Cortex of kidney (tissue), 1 donor: Measurements from ENCODE around the gene ASXL1.

Source experiments
- DNase-seq: peaks from one replicate; lab custom pipeline; 2025; lab: John Stamatoyannopoulos, UW

Gene ASXL1

DNA sequence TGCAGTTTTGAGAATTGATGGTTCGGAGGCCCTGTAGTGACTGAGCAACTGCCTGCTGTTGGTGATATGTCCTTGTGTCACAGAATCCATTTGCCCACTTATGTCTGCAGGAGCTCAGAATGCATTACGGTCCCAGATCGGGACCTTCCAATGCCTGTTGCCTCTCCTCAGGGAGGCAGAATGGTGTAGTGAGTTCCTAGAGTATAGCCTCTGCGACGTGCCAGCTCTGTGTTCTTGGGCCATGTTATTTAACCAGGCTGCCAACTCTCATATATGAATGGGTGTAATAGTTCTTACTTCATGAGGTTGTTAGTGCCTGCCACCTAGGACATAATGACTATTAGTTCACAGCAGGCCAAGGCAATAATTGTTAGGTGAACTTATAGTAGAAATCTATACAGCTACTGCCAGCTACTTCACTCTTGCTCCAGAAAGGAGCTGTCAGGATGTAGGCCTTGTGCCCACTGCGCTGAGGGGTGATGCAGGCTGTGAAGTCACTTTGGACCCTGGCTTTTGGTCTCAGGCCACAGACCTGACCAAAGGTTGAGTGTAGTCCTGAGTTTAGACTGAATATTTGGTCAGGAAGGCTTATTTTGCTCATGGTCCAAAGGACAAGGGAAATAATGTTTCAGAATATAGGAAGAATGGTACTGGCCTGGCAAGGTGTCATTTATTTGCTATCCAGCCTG is 82.1 kb downstream of the ASXL1 start:
- DNase-seq, result no peak

DNA sequence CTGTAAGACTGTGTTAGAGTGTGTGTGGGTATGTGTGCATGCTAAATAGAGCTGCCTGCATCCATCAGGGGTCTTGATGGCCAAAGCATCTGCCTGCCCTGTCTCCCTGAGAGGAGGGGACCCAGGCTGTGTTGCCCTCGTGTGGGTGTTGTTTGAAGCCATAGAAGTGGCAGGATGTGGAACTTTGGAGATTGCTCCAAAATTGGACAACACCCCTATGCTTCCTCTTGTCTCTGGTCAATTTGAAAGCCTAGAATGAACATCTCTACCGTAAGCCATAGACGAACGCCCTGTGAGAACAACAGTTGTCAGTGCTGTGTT is 82.6 kb downstream of the ASXL1 start:
- DNase-seq, result no peak

DNA sequence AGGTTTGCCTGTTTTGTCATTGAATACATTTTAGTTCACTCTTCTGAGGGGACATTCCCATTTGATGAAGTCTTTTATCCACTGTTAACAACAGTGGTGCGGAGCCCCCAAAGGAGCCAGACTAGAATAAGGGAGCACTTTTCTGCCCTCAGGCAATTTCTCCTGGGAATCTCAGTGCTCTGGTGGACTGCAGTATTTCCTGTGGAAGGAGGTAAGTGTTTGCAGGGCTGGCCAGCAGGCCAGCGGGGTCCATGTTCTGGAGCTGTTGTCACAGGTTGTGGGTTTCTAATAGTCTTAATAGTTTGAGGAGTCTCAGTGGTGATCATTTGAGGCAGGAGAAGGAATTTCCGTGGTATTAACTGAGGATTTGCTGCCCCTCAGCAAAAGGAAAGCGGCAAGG is 83.5 kb downstream of the ASXL1 start:
- no peak for DNase-seq

DNA sequence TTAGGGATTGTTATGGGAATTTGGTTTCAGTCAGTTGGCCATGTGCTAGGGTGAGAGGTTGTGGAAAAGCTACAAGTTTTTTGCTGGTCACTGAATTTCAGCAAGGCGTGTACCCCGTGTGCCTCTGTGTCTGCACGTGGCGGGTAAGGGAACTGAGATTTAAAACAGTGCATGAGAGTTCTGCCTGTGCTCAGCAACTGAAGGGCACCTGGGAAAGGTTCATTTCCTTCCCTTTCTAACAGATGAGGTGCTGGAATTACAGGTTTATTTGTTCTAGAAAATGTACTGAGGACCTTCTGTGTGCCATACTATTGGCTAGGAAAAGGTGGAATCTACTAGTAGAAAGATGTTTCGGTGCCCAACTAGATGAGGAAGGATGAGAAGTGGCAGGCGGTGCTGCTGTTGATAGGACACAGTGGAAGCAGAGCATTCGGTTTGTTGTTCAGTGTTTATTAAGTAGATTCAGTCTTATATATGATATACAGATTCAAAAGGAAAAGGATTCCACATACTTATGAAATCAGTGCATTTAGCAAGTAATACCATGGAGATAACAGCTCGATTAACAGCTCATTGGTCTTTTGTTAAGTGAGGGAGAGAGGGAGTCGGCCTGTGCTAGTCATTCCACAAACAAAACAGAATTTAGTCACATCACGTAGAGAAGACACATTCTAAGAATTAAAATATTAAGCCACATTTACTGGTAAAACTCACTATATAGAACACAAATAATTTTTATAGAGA is 84.7 kb downstream of the ASXL1 start:
- DNase-seq, result no peak

DNA sequence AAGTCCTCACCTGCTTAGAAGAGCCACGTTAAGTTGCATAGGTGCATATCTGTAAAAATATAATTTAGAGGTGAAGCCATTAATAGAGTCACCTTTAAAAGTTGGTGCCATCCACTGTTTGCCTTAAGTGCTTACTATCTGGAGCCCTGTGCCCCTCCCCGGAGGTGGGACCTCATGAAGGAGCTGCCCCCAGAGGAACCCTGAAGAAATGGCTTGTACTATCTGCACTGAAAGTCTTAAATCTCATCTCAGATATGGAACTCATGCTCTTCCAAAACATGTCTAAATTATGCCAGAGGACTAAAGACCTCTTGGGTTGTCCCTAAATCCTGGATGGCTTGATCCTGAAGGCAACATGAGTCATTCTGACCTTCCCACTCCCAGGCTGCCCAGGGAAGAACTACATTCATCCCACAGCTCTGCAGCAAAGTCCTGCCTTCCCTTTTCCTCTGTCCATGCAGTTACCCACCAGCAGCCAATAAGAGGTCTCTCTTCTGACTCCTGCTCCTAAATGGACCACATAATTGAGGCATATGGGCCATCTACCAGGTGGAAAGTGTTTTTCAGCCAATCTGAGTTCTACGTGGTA is 85.3 kb downstream of the ASXL1 start:
- no peak for DNase-seq

DNA sequence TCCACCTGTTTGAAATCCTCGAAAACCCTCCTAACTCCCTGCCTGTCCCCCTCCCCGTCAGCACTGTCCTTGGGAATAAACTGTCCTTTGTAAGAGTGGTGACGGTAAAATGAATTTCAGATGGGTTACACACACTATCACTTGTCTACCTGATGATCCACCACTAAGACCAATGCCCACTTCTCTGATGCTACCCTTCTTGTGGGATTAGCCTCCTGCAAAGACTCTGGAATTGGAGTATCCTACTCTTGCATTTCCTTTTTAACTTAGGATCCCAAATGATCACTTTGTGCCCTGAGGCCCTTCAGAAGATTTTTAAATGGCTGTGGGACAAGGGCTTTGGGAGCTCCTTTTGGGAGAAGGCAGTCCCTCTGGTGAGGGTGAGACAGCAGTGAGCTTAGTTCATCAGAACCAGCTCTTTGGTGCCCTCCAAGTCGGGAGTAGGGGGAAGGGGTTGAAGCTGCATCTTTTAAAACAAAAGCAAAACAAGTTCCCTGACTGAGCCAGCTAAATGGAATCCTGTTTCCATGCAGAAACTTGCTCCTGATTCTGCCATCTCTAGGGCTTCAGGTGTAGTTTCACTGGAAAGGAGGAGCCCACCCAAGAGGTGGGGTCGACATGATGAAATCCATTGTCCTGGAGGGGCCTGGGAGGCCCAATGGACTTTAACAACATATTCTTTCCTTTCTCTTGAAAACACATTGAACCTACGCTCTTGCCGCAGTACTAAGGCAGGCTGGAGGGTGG is 86.5 kb downstream of the ASXL1 start:
- no peak for DNase-seq

DNA sequence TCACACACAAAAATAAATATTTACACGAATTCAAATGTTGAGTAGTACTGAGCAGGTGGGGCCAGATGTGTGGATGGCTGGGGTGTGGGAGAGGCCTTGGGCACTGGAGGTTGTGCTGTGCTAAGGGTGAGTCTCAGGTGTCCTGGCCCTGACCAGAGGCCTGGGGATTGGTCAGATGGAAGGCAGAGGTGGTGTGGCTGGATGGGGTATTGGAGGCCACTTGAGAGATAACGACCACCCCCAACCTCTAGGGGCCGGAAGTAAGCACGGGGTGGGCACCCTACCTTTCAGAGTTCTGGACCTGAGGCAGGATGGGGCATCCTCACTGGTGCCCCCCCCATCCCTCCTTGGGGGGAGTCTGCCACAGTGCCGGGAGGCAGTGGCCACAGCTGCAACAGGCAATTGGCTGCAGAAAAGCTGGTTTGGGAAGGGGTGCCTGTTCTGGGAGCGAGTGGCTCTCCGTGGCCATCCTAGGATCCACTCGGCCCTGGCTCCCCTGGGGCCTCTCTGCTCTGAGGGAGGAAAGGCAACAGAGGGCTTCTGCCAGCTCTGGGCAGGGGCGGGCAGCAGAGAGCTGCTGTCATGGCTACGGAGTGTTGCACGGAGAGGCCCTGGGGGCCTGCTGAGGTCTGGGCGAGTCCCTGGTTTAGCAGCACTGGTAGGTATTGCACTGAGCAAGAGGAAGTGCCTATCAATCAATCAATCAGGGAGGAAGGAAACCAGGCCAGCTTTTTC is 87.6 kb downstream of the ASXL1 start:
- DNase-seq, result no peak

DNA sequence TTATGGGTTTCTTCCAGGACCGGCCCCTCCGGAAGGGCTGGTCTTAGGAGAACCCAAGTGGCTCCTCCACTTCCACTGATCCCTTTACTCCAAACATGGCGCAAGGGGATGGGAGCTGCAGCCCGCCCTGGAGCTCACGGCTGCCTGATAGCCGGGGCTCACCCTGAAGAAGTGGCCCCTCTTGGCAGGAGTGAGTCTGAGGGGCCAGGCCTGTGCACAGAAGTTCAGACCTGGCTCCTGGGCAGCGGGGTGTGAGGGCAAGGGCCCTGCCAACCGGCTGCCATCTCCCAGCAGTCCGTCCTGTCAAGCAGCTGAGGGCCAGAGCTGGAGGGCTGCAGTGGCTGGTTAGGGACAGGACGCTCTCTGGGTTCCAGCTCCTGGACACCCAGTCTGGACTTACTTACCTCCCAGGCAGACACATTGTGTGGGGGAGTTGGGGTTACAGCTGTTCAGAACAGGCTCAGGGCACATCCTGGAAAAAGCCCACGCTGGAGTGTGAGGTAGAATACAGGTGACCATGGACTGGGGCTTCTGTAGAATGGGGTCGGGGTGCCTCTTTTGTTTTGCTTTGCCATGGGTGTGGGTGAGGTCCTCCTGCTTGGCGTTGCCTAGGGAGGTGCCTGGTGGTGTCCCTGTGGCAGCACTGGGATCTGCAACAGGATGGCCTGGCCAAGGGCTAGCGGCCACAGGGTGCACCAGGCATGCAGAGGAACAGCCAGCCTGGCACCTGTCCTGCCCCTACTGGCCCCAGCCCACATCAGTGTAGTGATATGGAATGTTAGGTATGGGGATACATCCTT is 88.4 kb downstream of the ASXL1 start:
- DNase-seq, result no peak

DNA sequence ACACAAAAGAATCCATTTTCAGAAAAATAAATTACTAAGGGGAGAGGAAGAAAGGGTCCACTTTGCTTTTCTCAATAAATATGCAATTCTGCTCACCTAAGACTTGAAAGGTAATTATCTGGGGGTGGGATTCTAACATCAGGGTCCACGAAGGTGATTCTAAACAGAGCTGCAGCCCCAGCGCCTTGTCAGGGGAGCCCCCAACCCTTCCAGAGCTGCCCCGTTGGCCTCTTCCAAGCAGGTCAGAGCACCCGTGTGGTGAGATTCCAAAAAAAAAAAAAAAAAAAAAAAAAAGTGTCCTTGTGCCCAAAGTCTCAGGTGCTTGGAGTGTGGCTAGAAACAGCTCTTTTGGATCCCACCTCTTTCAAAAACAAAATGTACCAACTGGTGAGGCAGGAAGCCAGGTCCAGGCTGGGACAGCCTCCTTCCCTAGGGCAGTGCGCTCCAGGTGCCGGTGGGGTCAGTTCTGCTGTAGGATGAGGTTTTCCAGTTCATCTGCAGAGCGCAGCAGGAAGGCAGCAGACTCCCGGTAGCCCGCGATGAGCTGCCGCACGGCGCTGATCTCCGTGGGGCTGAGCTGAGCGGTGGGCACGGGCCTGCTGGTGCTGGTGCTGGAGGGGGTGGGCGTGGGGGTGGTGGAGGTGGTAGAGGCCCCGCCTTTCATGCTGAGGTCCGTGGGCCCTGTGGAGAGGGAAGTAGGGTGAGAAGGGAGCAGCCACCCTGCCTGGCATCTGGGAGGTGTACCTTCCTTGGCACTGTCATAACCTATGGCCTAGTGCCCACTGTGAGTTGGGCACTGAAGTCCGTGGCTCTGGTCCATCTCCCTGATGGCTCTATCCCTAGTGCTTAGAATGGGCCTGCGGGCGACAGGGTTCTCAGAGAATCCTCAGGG is 89.3 kb downstream of the ASXL1 start:
- DNase-seq, result no peak

DNA sequence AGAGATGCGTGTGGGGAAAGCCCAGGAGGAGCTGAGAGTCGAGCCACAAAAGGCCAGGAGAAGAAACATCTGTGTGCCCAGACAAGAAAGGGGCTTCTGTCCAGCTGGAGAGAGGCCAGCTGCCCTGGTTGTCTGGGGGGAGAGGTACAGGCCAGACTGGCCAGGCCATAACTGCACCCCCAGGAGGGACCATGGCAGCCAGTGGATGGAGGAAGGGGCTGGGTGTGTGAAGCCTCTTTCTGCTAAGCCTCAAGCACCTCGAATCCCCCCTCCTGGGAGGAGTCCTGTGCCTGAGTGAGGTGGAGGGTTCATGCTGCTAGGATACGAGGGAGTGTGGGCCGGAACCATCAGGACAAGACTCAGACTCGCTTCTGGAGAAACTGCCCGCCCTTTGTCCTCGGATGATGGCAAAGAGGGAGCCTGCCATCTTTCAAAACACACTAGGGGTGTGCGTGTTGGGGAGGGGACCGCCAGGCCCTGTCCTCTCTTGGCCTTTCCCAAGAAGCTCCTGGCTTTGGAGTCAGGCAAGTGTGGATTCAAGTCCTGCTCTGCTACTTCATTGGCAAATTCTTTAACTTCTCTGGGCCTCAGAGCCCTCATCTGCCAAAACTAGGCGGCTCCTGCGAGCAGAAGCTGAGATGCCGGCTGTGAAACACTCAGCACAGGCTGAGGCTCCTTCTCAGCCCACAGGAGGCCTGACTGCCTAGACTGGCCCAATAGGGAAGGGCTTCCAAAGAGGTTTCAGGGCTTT is 90.3 kb downstream of the ASXL1 start:
- no peak for DNase-seq

DNA sequence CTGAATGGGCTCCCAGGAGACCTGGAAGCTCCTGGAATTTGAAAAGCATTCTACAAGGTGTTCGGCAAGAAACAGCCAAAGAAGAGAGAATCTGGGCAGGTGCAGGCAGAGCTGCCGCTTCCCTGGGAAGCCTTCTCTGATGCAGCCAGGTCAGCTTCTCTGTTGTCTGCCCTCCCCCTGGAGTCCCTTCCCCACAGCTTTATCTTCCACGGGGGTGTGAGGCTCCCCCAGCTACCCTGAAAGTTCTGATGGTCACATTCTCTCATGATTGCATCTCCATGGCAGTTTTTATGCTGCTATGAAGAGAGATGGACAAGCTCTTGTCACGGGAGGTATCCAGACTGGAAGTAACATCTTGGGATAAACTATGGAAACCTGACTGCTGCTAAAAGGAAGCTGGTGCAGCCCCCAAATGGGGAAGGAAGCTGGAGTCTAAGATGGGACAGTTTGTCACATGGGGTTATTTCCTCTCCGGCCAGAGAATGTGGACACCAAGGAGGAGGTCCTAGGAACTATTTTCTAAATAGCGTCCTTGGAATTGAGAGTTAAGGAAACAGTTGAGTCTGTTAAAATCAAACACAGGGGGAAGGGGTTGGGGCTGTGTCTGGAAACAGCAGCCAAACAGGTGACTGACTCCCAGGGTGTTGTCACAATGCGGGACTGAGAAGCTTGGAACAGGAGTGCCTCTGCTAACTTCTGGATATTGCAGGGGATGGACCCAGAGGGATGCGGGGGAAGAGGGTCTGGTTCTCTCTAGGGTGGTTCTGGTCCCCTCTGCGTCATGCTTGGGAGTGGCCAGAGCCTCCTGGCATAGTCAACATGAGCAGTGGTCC is 91.1 kb downstream of the ASXL1 start:
- DNase-seq, result no peak

DNA sequence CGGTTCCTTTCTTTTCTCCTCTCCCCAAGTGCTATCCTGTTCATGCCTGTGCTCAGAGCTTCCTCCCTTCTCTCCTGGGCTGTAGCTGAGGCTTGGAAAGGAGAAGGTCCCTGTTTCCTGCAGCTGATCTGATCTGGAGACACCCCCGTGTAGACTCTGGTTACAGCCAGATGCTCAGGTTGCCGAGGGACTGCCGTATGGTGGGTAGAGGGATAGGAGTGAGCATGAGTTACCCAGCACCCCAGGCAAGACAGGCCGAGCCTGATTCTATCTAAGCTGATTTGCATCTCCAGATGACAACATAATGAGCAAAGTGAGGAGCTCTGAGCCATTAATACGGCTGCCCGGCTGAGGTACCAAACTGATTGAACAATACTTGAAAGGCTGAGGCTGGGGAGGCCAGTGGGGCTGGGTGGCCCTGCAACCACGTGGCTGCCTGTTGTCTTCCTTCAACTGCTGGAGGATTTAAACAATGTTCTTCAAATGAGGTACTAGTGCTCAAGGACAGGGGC is 91.8 kb downstream of the ASXL1 start:
- DNase-seq, result no peak

DNA sequence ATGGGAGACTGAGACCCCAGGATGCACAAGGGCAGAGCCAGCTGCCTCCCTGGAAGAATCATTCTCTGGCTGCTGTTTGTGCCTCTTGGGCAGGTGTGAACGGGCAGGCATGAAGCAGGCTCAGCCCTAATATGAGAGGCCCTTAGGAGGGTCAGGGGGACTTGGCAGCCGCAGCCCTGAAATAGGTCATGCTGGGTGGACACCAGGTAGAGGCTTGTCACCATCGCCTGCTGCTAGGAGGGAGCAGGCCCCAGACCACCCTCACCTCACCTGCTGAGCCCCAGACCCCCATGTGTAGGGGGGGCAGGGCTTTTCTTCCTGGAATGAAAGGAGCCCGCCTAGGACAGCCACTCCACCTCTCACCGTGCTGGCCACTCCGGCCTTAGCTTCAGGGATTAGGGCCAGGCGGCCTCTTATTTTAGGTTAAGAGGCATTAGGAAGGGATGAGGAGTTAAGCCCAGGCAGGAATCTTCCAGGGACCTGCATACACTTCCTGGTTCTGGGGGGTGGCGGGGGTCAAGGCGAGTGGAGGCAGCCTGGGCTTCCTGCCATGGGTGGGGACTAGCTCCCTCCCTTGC is 92.4 kb downstream of the ASXL1 start:
- DNase-seq, result no peak

DNA sequence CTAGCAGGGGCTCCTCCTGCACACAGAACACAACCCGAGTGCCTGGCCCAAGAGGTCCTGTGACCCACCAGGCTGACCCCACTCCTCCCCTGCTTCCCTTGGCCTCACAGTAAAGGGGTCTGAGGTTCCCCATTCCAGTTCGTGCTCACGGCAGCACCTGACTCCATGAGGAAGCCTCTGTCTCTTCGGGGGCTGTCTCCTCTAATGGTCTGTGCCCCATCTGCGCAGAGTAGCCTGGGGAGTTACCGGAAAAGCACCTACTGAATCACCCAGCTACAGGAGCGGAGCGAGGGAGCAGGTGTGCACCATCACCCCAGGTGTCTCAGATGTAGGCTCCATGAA is 93.2 kb downstream of the ASXL1 start:
- no peak for DNase-seq

DNA sequence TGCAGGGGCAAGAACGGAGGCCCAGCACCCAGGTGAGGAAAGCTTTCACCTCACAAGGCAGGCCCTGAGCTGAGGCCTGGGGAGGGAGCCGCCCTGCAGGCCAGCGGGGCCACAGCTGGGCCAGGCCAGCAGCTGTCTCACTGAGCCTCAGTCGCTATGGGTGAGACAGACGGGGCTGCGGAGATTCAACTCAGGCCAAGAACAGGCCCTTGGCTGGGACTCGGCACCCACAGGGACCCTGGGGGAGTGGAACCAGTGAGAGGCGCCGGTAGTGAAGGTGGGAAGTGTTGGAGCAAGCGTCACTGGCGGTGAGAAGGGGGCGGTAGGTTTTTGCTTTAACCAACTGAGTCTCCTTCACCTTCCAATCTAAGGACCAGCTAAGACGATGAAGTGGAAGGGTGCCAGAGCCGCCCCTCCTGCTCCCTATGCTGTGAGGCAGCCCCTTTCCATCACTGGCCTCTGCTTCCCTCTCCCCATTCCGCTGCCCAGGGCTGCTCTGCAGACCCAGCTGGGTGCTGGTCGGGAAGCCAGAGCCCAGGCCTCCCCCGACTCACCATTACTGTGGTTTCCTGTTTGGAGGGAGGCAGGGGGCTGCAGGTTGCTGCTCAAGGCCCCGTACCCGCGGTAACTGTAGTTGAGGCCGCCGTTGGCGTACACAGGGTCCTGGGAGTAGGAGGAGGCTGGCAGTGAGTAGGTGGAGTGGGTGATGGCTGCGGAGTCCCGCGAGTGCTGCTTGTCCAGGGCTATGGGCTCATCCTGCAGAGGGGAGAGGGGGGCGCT is 93.7 kb downstream of the ASXL1 start:
- no peak for DNase-seq

DNA sequence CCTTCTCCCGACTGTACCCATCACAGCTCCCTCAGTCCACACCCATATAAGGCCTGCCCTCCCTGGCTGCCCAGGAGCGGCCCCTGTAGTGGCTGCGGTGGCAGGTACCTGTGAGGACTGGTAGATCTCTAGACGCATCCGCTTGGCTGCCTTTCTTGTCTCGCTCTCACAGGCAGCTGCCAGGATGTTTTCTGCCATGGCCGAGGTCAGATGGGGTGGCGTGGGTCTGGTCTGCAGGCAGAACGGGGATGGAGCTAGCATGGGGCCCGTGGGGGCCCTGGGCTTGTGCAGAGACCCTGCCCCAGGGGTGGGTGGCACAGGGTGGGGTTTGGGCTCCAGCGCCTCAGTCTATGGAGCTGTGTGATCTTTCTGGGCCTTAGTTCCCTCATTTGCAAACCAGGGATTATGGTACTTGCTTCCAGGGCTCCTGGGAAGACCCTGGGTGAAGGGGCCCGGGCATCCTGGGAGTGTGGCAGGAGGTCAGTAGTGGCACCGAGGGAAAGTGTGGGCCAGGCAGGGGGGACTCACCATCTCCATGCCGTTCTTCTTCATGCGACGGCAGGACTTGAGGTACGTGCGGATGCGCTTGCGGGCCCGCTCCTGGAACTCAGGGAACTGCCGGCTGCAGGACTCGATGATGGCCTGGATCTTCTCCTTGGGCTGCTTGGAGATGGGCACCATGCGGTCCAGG is 94.8 kb downstream of the ASXL1 start:
- no peak for DNase-seq
